Panc1 (cell line): Measurements from ENCODE around the gene LBR. TPM values are rescaled to one million over a fixed set of nuclear protein-coding genes. Genes with fewer than 3 reads are reported as not detected.

ENCODE experiments used
- ATAC-seq: fragments of 200-7000 bp; cut with Tn5 transposase; 2 replicates; pipeline ENCODE4 v1.9.1; 2020; ENCODE audit warnings: mild to moderate bottlenecking, moderate library complexity
- BruUV-seq: library from RNA; stranded (reverse); fragments of 400-500 nt; replicated peaks from 2 replicates; lab custom pipeline; 2021; lab: Mats Ljungman, UMichigan
- CTCF ChIA-PET: fragments of 300-600 bp; sonication (Branson Sonifier 250); formaldehyde crosslinking; loops from one replicate; lab custom pipeline; 2022; ENCODE audit warnings: antibody characterized with exemption; lab: Charles Lee
- POLR2A ChIA-PET: fragments of 300-600 bp; sonication (Branson Sonifier 250); formaldehyde crosslinking; loops from one replicate; lab custom pipeline; 2022; ENCODE audit warnings: antibody characterized with exemption; lab: Charles Lee
- DNase-seq: peaks from one replicate; pipeline ENCODE4 v3.0.0-alpha.2; 2010; ENCODE audit warnings: low read depth, low spot score
- H3K27ac ChIP-seq: 2 replicates; pipeline ENCODE4 v1.5.1; 2011; ENCODE audit warnings: mild to moderate bottlenecking, low read length, inconsistent platforms
- H3K27me3 ChIP-seq: fragments of 200-500 bp; sonication (Bioruptor generic); 2 replicates; pipeline ENCODE4 v1.6.0; 2014; ENCODE audit warnings: low read length, inconsistent platforms; ENCODE audit not compliant: control insufficient read depth, insufficient read depth
- H3K36me3 ChIP-seq: fragments of 200-500 bp; sonication (Bioruptor generic); 2 replicates; pipeline ENCODE4 v1.5.1; 2014; ENCODE audit warnings: inconsistent platforms, mild to moderate bottlenecking, low read length, moderate library complexity; ENCODE audit not compliant: control insufficient read depth, insufficient read depth
- H3K4me1 ChIP-seq: 2 replicates; pipeline ENCODE4 v1.5.1; 2011; ENCODE audit warnings: inconsistent platforms, mild to moderate bottlenecking, low read length, moderate library complexity; ENCODE audit not compliant: control insufficient read depth, insufficient read depth
- H3K4me3 ChIP-seq, 2 experiments: 2 replicates each; pipeline ENCODE4 v1.5.1; 2011 to 2012; ENCODE audit warnings: low read depth in 2 of 2, low read length in 2 of 2, mild to moderate bottlenecking in 2 of 2, inconsistent platforms in 1 of 2, moderate library complexity in 1 of 2
- H3K9me3 ChIP-seq: fragments of 200-500 bp; sonication (Bioruptor generic); 2 replicates; pipeline ENCODE4 v1.5.1; 2014; ENCODE audit warnings: low read depth, mild to moderate bottlenecking, inconsistent platforms, low read length, moderate library complexity; ENCODE audit not compliant: control insufficient read depth, insufficient read depth
- CTCF ChIP-seq: fragments of 450-650 bp; IDR thresholded peaks from 2 replicates; pipeline ENCODE4 v1.5.1; 2017; ENCODE audit warnings: mild to moderate bottlenecking
- POLR2AphosphoS5 ChIP-seq: IDR thresholded peaks from 2 replicates; pipeline ENCODE4 v1.6.1; 2012; ENCODE audit warnings: mild to moderate bottlenecking, low read depth, low read length, moderate library complexity
- SIN3A ChIP-seq: IDR thresholded peaks from 2 replicates; pipeline ENCODE4 v1.6.1; 2012; ENCODE audit warnings: low read depth, mild to moderate bottlenecking, low read length, moderate library complexity, borderline replicate concordance; ENCODE audit not compliant: insufficient read depth
- TCF7L2 ChIP-seq: IDR thresholded peaks from 2 replicates; pipeline ENCODE4 v1.6.1; 2011; ENCODE audit warnings: mild to moderate bottlenecking, low read depth, low read length, inconsistent platforms
- in situ Hi-C: cut with HindIII; loops from 2 replicates; pipeline ENCODE4 v1.10.0; 2016; ENCODE audit warnings: low sequenced_read_pairs, low pct_unique_long_range_greater_than_20kb
- intact Hi-C: fragments of 100-400 bp; cut with micrococcal nuclease; formaldehyde crosslinking; loops from one replicate; pipeline ENCODE4 v1.10.0; 2022; ENCODE audit not compliant: unreplicated experiment
- total RNA-seq: library from RNA; stranded (reverse); gene quantifications from one replicate; pipeline ENCODE4 v1.2.1, GENCODE V29; 2021; ENCODE audit not compliant: unreplicated experiment
- TF ChIP-seq, protein P1 (sequence below), 2 experiments: IDR thresholded peaks; 2 replicates each; pipeline ENCODE4 v1.6.1; 2011 to 2012; ENCODE audit warnings: low read depth in 2 of 2, control low read depth in 1 of 2, low read length in 1 of 2, mild to moderate bottlenecking in 1 of 2, moderate library complexity in 1 of 2; ENCODE audit not compliant: insufficient read depth in 1 of 2

LBR gene
- total RNA-seq, 1 experiment from 2014 or later, result 58.2 TPM

- DNase-seq (no peak), ATAC-seq (no peak)
- Histone ChIP-seq H3K9me3 (no peaks in the 10 kb centered on the region), H3K27ac (no peak overlapping the region), H3K36me3 (peaks cover 14% of the 10 kb centered on the region), H3K4me1 (no peaks in the 10 kb centered on the region), H3K4me3 (no peak overlapping the region), H3K27me3 (no peaks in the 10 kb centered on the region)
- in situ Hi-C loops, result no loop called here
- ChIA-PET POLR2A (no interaction called here), CTCF (interaction anchor here (0.7 kb wide), 1 partner anchor 13 kb away, joined by 6 read pairs; no protein-coding TSS in a partner anchor)
- TF ChIP-seq CTCF (no peak), SIN3A (no peak), POLR2AphosphoS5 (no peak), TCF7L2 (no peak)
- TF ChIP-seq, protein P1, sequence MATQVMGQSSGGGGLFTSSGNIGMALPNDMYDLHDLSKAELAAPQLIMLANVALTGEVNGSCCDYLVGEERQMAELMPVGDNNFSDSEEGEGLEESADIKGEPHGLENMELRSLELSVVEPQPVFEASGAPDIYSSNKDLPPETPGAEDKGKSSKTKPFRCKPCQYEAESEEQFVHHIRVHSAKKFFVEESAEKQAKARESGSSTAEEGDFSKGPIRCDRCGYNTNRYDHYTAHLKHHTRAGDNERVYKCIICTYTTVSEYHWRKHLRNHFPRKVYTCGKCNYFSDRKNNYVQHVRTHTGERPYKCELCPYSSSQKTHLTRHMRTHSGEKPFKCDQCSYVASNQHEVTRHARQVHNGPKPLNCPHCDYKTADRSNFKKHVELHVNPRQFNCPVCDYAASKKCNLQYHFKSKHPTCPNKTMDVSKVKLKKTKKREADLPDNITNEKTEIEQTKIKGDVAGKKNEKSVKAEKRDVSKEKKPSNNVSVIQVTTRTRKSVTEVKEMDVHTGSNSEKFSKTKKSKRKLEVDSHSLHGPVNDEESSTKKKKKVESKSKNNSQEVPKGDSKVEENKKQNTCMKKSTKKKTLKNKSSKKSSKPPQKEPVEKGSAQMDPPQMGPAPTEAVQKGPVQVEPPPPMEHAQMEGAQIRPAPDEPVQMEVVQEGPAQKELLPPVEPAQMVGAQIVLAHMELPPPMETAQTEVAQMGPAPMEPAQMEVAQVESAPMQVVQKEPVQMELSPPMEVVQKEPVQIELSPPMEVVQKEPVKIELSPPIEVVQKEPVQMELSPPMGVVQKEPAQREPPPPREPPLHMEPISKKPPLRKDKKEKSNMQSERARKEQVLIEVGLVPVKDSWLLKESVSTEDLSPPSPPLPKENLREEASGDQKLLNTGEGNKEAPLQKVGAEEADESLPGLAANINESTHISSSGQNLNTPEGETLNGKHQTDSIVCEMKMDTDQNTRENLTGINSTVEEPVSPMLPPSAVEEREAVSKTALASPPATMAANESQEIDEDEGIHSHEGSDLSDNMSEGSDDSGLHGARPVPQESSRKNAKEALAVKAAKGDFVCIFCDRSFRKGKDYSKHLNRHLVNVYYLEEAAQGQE (IDR thresholded peaks at IDR 0.05; ENCODE audit: insufficient read depth in 1 of 2, low read depth in 2 of 2, low read length in 1 of 2), result no peak
- intact Hi-C loops, result no loop called here
- no TSS peak for BruUV-seq
These were observed 11.7 kb downstream of the LBR start for GRCh38 chr1:225415967-225416745.

GRCh38 chr1:225415307-225415706 is 12.5 kb downstream of the LBR start:
- no TSS peak for BruUV-seq
- no peak for TF ChIP-seq SIN3A
- no peak for TF ChIP-seq TCF7L2
- no peak for TF ChIP-seq POLR2AphosphoS5
- TF ChIP-seq CTCF, result no peak
- TF ChIP-seq, protein P1 (IDR thresholded peaks at IDR 0.05; ENCODE audit: insufficient read depth in 1 of 2, low read depth in 2 of 2, low read length in 1 of 2), result no peak
- in situ Hi-C loops (no loop called here), intact Hi-C loops (no loop called here)
- H3K9me3 ChIP-seq, result no peaks in the 10 kb centered on the region
- no peaks in the 10 kb centered on the region for H3K27me3 ChIP-seq
- POLR2A ChIA-PET, result no interaction called here
- no peak overlapping the region for H3K27ac ChIP-seq
- H3K4me3 ChIP-seq, result no peak overlapping the region
- no peak for ATAC-seq
- no peaks in the 10 kb centered on the region for H3K4me1 ChIP-seq
- CTCF ChIA-PET, result interaction anchor here (0.7 kb wide), 1 partner anchor 14 kb away, joined by 6 read pairs; no protein-coding TSS in a partner anchor
- H3K36me3 ChIP-seq, result peaks cover 14% of the 10 kb centered on the region
- no peak for DNase-seq
